Measurements from ENCODE around the gene CCDC77.

DNA sequence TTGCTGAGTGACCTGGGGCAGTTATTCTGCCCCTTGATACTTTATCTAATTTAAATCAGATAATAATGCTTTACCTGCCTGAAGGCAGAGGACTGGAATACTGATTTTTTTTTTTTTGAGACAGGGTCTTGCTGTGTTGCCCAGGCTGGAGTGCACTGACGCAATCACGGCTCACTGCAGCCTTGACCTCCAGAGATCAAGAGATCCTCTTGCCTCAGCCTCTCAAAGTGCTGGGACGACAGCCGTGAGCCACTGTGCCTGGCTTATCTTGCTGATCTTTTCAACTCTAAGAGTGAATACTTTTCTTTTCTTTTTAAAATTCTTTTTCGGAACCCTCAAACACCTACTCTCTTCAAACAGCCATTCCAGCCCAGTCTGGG, 57.6 kb downstream of the CCDC77 start:
- TF ChIP-seq CTCF (IDR thresholded peaks at IDR 0.05) (no peak), POLR2A (IDR thresholded peaks at IDR 0.05) (no peak)
